Activated CD8-positive, alpha-beta memory T cell treated with anti-CD3 and anti-CD28 coated beads, Interleukin-2, amount 10 ng/mL, durations not matched to agents 7 days and 5 days (primary cell): ENCODE measurements around the gene RFTN2. TPM values are rescaled to one million over a fixed set of nuclear protein-coding genes. Genes with fewer than 3 reads are reported as not detected.
"Not testable (repeated sequence)": the region's sequence is repeated elsewhere in the genome, so short reads cannot be mapped to it uniquely, and the experiment has no call there.

Source experiments
- ATAC-seq: fragments of 150-1000 bp; cut with Tn5 transposase; one replicate; pipeline ENCODE4 v1.10.0; 2021; ENCODE audit warnings: moderate library complexity
- CTCF ChIA-PET: fragments of 350-600 bp; sonication (Branson Sonifier 250); formaldehyde crosslinking; loops from one replicate; lab custom pipeline; 2021; ENCODE audit warnings: antibody characterized with exemption; lab: Charles Lee
- DNase-seq: peaks from one replicate; pipeline ENCODE4 v3.0.0-alpha.2; 2020
- H3K27ac Mint-ChIP-seq: one replicate; pipeline ENCODE4 v1.8.0; 2021; ENCODE audit warnings: mild to moderate bottlenecking, mixed read lengths
- H3K27me3 Mint-ChIP-seq: one replicate; pipeline ENCODE4 v1.8.0; 2021; ENCODE audit warnings: mixed read lengths
- H3K36me3 Mint-ChIP-seq: one replicate; pipeline ENCODE4 v1.8.0; 2021; ENCODE audit warnings: mild to moderate bottlenecking, mixed read lengths
- H3K4me1 Mint-ChIP-seq: one replicate; pipeline ENCODE4 v1.8.0; 2021; ENCODE audit warnings: mixed read lengths
- H3K4me3 Mint-ChIP-seq: one replicate; pipeline ENCODE4 v1.8.0; 2021; ENCODE audit warnings: mild to moderate bottlenecking, moderate library complexity, mixed read lengths
- H3K9me3 Mint-ChIP-seq: one replicate; pipeline ENCODE4 v1.8.0; 2022; ENCODE audit warnings: low read depth, mixed read lengths
- total RNA-seq, 2 experiments: library from RNA; stranded (reverse); gene quantifications; one replicate each; pipeline ENCODE4 v1.2.3, GENCODE V29; 2021

The RFTN2 gene
- total RNA-seq, 2 experiments from 2014 or later, result not detected

DNA sequence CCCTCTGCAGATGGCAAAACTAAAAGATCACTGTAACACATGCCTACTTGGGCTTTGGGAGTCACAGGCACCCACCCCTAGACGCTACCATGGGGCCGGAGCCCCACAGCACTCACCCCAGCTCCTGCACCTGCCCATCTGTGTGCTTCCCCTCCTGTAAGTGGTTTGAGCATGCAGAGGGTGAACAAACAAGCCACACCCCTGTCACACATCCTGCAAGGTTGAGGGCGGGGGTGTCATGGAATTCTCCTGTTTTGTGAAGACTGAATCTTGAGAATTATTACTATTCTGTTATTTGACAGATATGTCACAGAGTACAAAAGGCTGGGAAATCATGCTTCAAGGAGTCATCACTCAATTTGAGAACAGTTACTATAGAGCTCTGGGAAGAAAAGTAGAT, 60.9 kb downstream of the RFTN2 start:
- Mint-ChIP-seq H3K27me3 (no peaks in the 10 kb centered on the region), H3K4me1 (peaks cover 1% of the 10 kb centered on the region), H3K36me3 (no peaks in the 10 kb centered on the region), H3K4me3 (no peak overlapping the region), H3K27ac (no peak overlapping the region), H3K9me3 (peaks cover under 1% of the 10 kb centered on the region)
- DNase-seq, result no peak
- ATAC-seq, result no peak
- CTCF ChIA-PET, result no interaction called here

GRCh38 chr2:197613509-197613987, 61.8 kb downstream of the RFTN2 start:
- peaks cover 4% of the 10 kb centered on the region for H3K9me3 Mint-ChIP-seq
- H3K27me3 Mint-ChIP-seq, result no peaks in the 10 kb centered on the region
- H3K27ac Mint-ChIP-seq, result no peak overlapping the region
- H3K4me1 Mint-ChIP-seq, result peaks cover 1% of the 10 kb centered on the region
- no peak overlapping the region for H3K4me3 Mint-ChIP-seq
- DNase-seq (no peak), ATAC-seq (no peak)
- peaks cover 3% of the 10 kb centered on the region for H3K36me3 Mint-ChIP-seq
- CTCF ChIA-PET, result no interaction called here

DNA sequence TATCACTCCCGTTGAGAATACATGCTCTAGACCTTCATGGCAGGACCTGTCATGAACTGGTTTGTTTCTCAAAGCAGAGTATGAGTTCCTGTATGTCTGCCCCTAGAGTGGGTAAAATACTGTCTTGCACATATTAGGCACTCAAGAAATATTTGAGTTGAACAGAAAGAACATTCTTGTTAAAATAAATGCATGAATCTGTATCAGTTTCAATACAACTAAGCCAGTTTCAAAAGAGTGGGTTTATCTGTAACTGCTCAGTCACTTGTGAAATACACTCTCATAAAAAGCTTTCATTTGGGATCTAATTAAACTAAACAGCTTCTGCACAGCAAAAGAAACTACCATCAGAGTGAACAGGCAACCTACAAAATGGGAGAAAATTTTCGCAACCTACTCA, 69.2 kb downstream of the RFTN2 start:
- Mint-ChIP-seq H3K4me3 (no peak overlapping the region), H3K27me3 (no peaks in the 10 kb centered on the region), H3K9me3 (peaks cover 4% of the 10 kb centered on the region), H3K4me1 (peaks cover 6% of the 10 kb centered on the region), H3K27ac (no peak overlapping the region), H3K36me3 (peaks cover 4% of the 10 kb centered on the region)
- no peak for ATAC-seq
- CTCF ChIA-PET, result no interaction called here
- DNase-seq, result no peak

- ATAC-seq (no peak), DNase-seq (no peak)
- H3K9me3 Mint-ChIP-seq, result peaks cover 2% of the 10 kb centered on the region
- no peak overlapping the region for H3K27ac Mint-ChIP-seq
- H3K27me3 Mint-ChIP-seq, result peaks cover under 1% of the 10 kb centered on the region
- H3K4me1 Mint-ChIP-seq, result peaks cover 6% of the 10 kb centered on the region
- CTCF ChIA-PET, result no interaction called here
- H3K4me3 Mint-ChIP-seq, result no peak overlapping the region
- H3K36me3 Mint-ChIP-seq, result peaks cover 4% of the 10 kb centered on the region
Observed at GRCh38 chr2:197604117-197604860, 71.1 kb downstream of the RFTN2 start.

- no peaks in the 10 kb centered on the region for H3K36me3 Mint-ChIP-seq
- H3K27ac Mint-ChIP-seq, result no peak overlapping the region
- no peaks in the 10 kb centered on the region for H3K9me3 Mint-ChIP-seq
- peaks cover 8% of the 10 kb centered on the region for H3K4me1 Mint-ChIP-seq
- CTCF ChIA-PET, result no interaction called here
- H3K27me3 Mint-ChIP-seq, result peaks cover 9% of the 10 kb centered on the region
- no peak for DNase-seq
- no peak for ATAC-seq
- no peak overlapping the region for H3K4me3 Mint-ChIP-seq
Observed at GRCh38 chr2:197601726-197602125, 73.7 kb downstream of the RFTN2 start.

- no peak for DNase-seq
- peaks cover 2% of the 10 kb centered on the region for H3K4me1 Mint-ChIP-seq
- H3K4me3 Mint-ChIP-seq, result no peak overlapping the region
- H3K27ac Mint-ChIP-seq, result no peak overlapping the region
- no peaks in the 10 kb centered on the region for H3K36me3 Mint-ChIP-seq
- H3K27me3 Mint-ChIP-seq, result peaks cover 16% of the 10 kb centered on the region
- ATAC-seq, result no peak
- H3K9me3 Mint-ChIP-seq, result no peaks in the 10 kb centered on the region
- CTCF ChIA-PET, result interaction anchor here (1.0 kb wide), 1 partner anchor 19 kb away, joined by 3 read pairs; no protein-coding TSS in a partner anchor
Observed at GRCh38 chr2:197600306-197600705, 75.1 kb downstream of the RFTN2 start.

- H3K9me3 Mint-ChIP-seq, result no peaks in the 10 kb centered on the region
- H3K27me3 Mint-ChIP-seq, result peaks cover 19% of the 10 kb centered on the region
- H3K27ac Mint-ChIP-seq, result no peak overlapping the region
- H3K4me1 Mint-ChIP-seq, result peaks cover 2% of the 10 kb centered on the region
- H3K4me3 Mint-ChIP-seq, result no peak overlapping the region
- ATAC-seq, result peak; percentile 45
- no peaks in the 10 kb centered on the region for H3K36me3 Mint-ChIP-seq
- DNase-seq, result no peak
- CTCF ChIA-PET, result interaction anchor here (1.0 kb wide), 1 partner anchor 18 kb away, joined by 3 read pairs; no protein-coding TSS in a partner anchor
Observed at GRCh38 chr2:197599285-197599965, 76.0 kb downstream of the RFTN2 start.

GRCh38 chr2:197598450-197598849, 76.9 kb downstream of the RFTN2 start:
- Mint-ChIP-seq H3K4me3 (no peak overlapping the region), H3K27ac (no peak overlapping the region), H3K9me3 (no peaks in the 10 kb centered on the region), H3K27me3 (peaks cover 19% of the 10 kb centered on the region), H3K4me1 (peaks cover 2% of the 10 kb centered on the region), H3K36me3 (no peaks in the 10 kb centered on the region)
- no peak for ATAC-seq
- CTCF ChIA-PET, result no interaction called here
- no peak for DNase-seq

GRCh38 chr2:197597166-197597565, 78.2 kb downstream of the RFTN2 start:
- no peaks in the 10 kb centered on the region for H3K9me3 Mint-ChIP-seq
- H3K36me3 Mint-ChIP-seq, result no peaks in the 10 kb centered on the region
- ATAC-seq (no peak), DNase-seq (no peak)
- H3K27me3 Mint-ChIP-seq, result peaks cover 19% of the 10 kb centered on the region
- H3K27ac Mint-ChIP-seq, result no peak overlapping the region
- CTCF ChIA-PET, result no interaction called here
- H3K4me3 Mint-ChIP-seq, result no peak overlapping the region
- H3K4me1 Mint-ChIP-seq, result peaks cover 2% of the 10 kb centered on the region

- no peak overlapping the region for H3K27ac Mint-ChIP-seq
- ATAC-seq (no peak), DNase-seq (no peak)
- peaks cover 2% of the 10 kb centered on the region for H3K4me1 Mint-ChIP-seq
- CTCF ChIA-PET, result no interaction called here
- H3K9me3 Mint-ChIP-seq, result no peaks in the 10 kb centered on the region
- H3K27me3 Mint-ChIP-seq, result peaks cover 19% of the 10 kb centered on the region
- H3K36me3 Mint-ChIP-seq, result no peaks in the 10 kb centered on the region
- no peak overlapping the region for H3K4me3 Mint-ChIP-seq
Observed at GRCh38 chr2:197596766-197597165, 78.6 kb downstream of the RFTN2 start.

DNA sequence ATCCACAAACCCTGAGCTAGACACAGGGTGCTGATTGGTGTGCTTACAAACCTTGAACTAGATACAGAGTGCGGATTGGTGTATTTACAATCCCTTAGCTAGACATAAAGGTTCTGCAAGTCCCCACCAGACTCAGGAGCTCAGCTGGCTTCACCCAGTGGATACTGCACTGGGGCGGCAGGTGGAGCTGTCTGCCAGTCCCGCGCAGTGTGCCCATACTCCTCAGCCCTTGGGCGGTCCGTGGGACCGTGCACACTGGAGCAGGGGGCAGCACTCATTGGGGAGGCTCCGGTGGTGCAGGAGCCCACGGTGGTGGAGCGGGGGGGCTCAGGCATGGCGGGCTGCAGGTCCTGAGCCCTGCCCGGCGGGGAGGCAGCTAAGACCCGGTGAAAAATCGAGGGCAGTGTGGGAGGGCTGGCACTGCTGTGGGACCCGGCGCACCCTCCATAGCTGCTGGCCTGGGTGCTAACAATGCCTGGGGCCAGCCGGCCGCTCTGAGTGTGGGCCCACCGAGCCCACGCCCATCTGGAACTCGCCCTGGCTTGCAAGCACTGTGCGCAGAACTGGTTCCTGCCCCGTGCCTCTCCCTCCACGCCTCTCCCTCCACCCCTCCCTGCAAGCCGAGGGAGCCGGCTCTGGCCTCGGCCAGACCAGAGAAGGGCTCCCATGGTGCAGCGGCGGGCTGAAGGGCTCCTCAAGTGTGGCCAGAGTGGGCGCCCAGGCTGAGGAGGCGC, 83.9 kb downstream of the RFTN2 start:
- DNase-seq (no peak), ATAC-seq (no peak)

GRCh38 chr2:197587255-197587654, 88.1 kb downstream of the RFTN2 start:
- H3K27ac Mint-ChIP-seq, CTCF ChIA-PET, H3K9me3 Mint-ChIP-seq, H3K36me3 Mint-ChIP-seq, DNase-seq, H3K4me1 Mint-ChIP-seq, ATAC-seq, H3K27me3 Mint-ChIP-seq, H3K4me3 Mint-ChIP-seq: not testable (repeated sequence)

More for the DNA sequence above, 83.9 kb downstream of the RFTN2 start:
- H3K9me3 Mint-ChIP-seq, result no peaks in the 10 kb centered on the region
- H3K4me1 Mint-ChIP-seq, result no peaks in the 10 kb centered on the region
- no peaks in the 10 kb centered on the region for H3K36me3 Mint-ChIP-seq
- H3K27me3 Mint-ChIP-seq, result peaks cover 14% of the 10 kb centered on the region
- no peak overlapping the region for H3K27ac Mint-ChIP-seq
- CTCF ChIA-PET, result no interaction called here
- no peak overlapping the region for H3K4me3 Mint-ChIP-seq

DNA sequence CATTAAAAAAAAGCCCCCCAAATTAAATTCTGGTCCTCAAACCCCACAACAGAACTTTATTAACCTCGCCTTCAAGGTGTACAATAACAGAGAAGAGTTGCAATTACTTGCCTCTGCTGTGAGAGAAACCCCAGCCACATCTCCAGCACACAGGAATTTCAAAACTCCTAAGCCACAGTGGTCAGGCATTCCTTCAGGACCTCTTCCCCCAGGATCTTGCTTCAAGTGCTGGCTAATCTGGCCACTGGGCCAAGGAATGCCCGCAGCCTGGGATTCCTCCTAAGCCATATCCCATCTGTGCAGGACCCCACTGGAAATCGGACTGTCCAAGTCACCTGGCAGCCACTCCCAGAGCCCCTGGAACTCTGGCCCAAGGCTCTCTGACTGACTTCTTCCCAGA, 95.2 kb downstream of the RFTN2 start:
- H3K4me1 Mint-ChIP-seq, H3K9me3 Mint-ChIP-seq, H3K36me3 Mint-ChIP-seq, H3K4me3 Mint-ChIP-seq, ATAC-seq, CTCF ChIA-PET, H3K27me3 Mint-ChIP-seq, H3K27ac Mint-ChIP-seq, DNase-seq: not testable (repeated sequence)
